PC-9 (cell line): ENCODE measurements around the gene NAALADL1. TPM values are rescaled to one million over a fixed set of nuclear protein-coding genes. Genes with fewer than 3 reads are reported as not detected.

Experiments used
- BruUV-seq: library from RNA; stranded (reverse); fragments of 400-500 nt; replicated peaks from 2 replicates; lab custom pipeline; 2021; lab: Mats Ljungman, UMichigan
- CTCF ChIA-PET: fragments of 300-600 bp; sonication (Branson Sonifier 250); formaldehyde crosslinking; loops from one replicate; lab custom pipeline; 2022; ENCODE audit warnings: antibody characterized with exemption; lab: Charles Lee
- POLR2A ChIA-PET: fragments of 300-600 bp; sonication (Branson Sonifier 250); formaldehyde crosslinking; loops from one replicate; lab custom pipeline; 2022; ENCODE audit warnings: antibody characterized with exemption; ENCODE audit not compliant: unreplicated experiment; lab: Charles Lee
- DNase-seq, 2 experiments: peaks; one replicate each; pipeline versions ENCODE4 v3.0.0 to v3.0.0-alpha.2; 2015 to 2022; ENCODE audit warnings: mixed read lengths in 1 of 2
- H2AFZ ChIP-seq: fragments of 200-600 bp; sonication (generic); 2 replicates; pipeline ENCODE4 v1.8.1; 2017; ENCODE audit warnings: antibody characterized with exemption
- H3F3A ChIP-seq: fragments of 200-600 bp; sonication (generic); 2 replicates; pipeline ENCODE4 v1.8.1; 2017; ENCODE audit warnings: antibody characterized with exemption, mild to moderate bottlenecking, low read depth; ENCODE audit not compliant: insufficient read depth
- H3K27ac ChIP-seq: fragments of 200-600 bp; sonication (generic); 2 replicates; pipeline ENCODE4 v1.6.1; 2016; ENCODE audit warnings: mixed run types
- H3K27me3 ChIP-seq: fragments of 200-600 bp; sonication (generic); 2 replicates; pipeline ENCODE4 v1.6.1; 2016; ENCODE audit warnings: low read depth, mixed run types; ENCODE audit not compliant: insufficient read depth
- H3K36me3 ChIP-seq: fragments of 200-600 bp; sonication (generic); 2 replicates; pipeline ENCODE4 v1.6.1; 2016; ENCODE audit warnings: low read depth, mixed run types
- H3K4me1 ChIP-seq: fragments of 200-600 bp; sonication (generic); replicated peaks from 2 replicates; pipeline ENCODE4 v1.6.1; 2016; ENCODE audit warnings: mixed run types; ENCODE audit not compliant: insufficient read depth
- H3K4me2 ChIP-seq: fragments of 200-600 bp; sonication (generic); 2 replicates; pipeline ENCODE4 v1.6.1; 2017; ENCODE audit warnings: mixed run types
- H3K4me3 ChIP-seq: fragments of 200-600 bp; sonication (generic); 2 replicates; pipeline ENCODE4 v1.6.1; 2016; ENCODE audit warnings: mixed run types
- H3K79me2 ChIP-seq: fragments of 200-600 bp; sonication (generic); 2 replicates; pipeline ENCODE4 v1.6.1; 2017; ENCODE audit warnings: low read depth, mixed run types
- H3K9me2 ChIP-seq: fragments of 200-600 bp; sonication (generic); 2 replicates; pipeline ENCODE4 v1.8.1; 2017; ENCODE audit warnings: mild to moderate bottlenecking; ENCODE audit not compliant: insufficient read depth
- H3K9me3 ChIP-seq: fragments of 200-600 bp; sonication (generic); 2 replicates; pipeline ENCODE4 v1.8.1; 2016; ENCODE audit warnings: low read depth; ENCODE audit not compliant: insufficient read depth
- H4K20me1 ChIP-seq: fragments of 200-600 bp; sonication (generic); 2 replicates; pipeline ENCODE4 v1.8.1; 2017; ENCODE audit not compliant: insufficient read depth
- CTCF ChIP-seq: fragments of 200-600 bp; sonication (generic); conservative IDR thresholded peaks from 2 replicates; pipeline ENCODE4 v1.6.1; 2017; ENCODE audit warnings: mixed run types, antibody characterized with exemption, mild to moderate bottlenecking, moderate library complexity
- EZH2 ChIP-seq: fragments of 200-600 bp; sonication (generic); IDR thresholded peaks from 2 replicates; pipeline ENCODE4 v1.8.0; 2017; ENCODE audit warnings: antibody characterized with exemption, low read depth
- intact Hi-C: fragments of 100-400 bp; cut with micrococcal nuclease; formaldehyde crosslinking; loops from one replicate; pipeline ENCODE4 v1.10.0; 2022; ENCODE audit not compliant: unreplicated experiment
- total RNA-seq: library from RNA; stranded (reverse); gene quantifications from 2 replicates; pipeline ENCODE4 v1.2.3, GENCODE V29; 2021

The NAALADL1 gene
- total RNA-seq, 1 experiment from 2014 or later = not detected

- peak in 1 of 2 experiments; percentile 15 for DNase-seq
- ChIA-PET CTCF (no interaction called here), POLR2A (no interaction called here)
- Histone ChIP-seq H3K27me3 (no peaks in the 10 kb centered on the region), H3K79me2 (no peaks in the 10 kb centered on the region), H3K9me2 (no peaks in the 10 kb centered on the region), H3K4me3 (no peak overlapping the region), H3K36me3 (no peaks in the 10 kb centered on the region), H3K27ac (no peak overlapping the region), H3K4me2 (no peak overlapping the region), H3K9me3 (no peaks in the 10 kb centered on the region), H3K4me1 (no peaks in the 10 kb centered on the region), H4K20me1 (no peaks in the 10 kb centered on the region), H3F3A (peaks cover 14% of the 10 kb centered on the region), H2AFZ (no peak overlapping the region)
- no TSS peak for BruUV-seq
- no peak for TF ChIP-seq CTCF
- intact Hi-C loops = no loop called here
These were observed 13.7 kb upstream of the NAALADL1 start for GRCh38 chr11:65071907-65072630.

DNA sequence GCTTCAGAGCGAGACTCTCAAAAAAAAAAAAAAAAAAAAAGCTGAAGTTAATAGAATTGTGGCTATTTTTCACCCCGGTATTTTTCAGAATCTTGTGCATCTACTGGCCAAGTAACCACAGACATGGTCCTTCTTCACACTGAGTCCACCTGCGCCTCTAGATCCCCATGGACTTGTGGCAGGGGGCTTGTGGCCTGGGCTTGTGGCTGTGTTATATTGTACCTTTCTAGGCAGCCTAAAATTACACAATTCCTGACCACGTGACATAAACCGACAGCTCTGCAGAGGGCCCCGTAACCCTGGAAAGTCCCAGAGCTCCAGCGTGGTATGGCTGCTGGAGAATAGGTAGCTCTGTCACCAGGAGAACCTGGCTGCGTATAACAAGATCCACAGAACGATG is 10.9 kb upstream of the NAALADL1 start:
- no peak overlapping the region for H2AFZ ChIP-seq
- TF ChIP-seq CTCF (no peak), EZH2 (no peak)
- H3K9me2 ChIP-seq = no peaks in the 10 kb centered on the region
- H3K9me3 ChIP-seq = no peaks in the 10 kb centered on the region
- CTCF ChIA-PET = interaction anchor here (0.5 to 0.6 kb wide), 5 partner anchors 20 to 318 kb away, joined by 3 to 7 read pairs (median 4); no protein-coding TSS in a partner anchor
- H3K79me2 ChIP-seq = no peaks in the 10 kb centered on the region
- BruUV-seq = no TSS peak
- H3K27ac ChIP-seq = no peak overlapping the region
- no peaks in the 10 kb centered on the region for H3K4me1 ChIP-seq
- H3K27me3 ChIP-seq = no peaks in the 10 kb centered on the region
- H3K36me3 ChIP-seq = no peaks in the 10 kb centered on the region
- no peak overlapping the region for H3K4me3 ChIP-seq
- no peak overlapping the region for H3K4me2 ChIP-seq
- intact Hi-C loops = no loop called here
- no peaks in the 10 kb centered on the region for H4K20me1 ChIP-seq
- H3F3A ChIP-seq = no peaks in the 10 kb centered on the region
- no peak for DNase-seq
- POLR2A ChIA-PET = interaction anchor here (0.7 kb wide), 1 partner anchor 114 kb away, joined by 6 read pairs; no protein-coding TSS in a partner anchor

- Histone ChIP-seq H3F3A (no peaks in the 10 kb centered on the region), H3K79me2 (no peaks in the 10 kb centered on the region), H3K9me2 (no peaks in the 10 kb centered on the region), H3K4me2 (no peak overlapping the region), H3K9me3 (no peaks in the 10 kb centered on the region), H3K36me3 (no peaks in the 10 kb centered on the region), H2AFZ (no peak overlapping the region), H3K27ac (no peak overlapping the region), H4K20me1 (no peaks in the 10 kb centered on the region), H3K4me1 (no peaks in the 10 kb centered on the region), H3K27me3 (no peaks in the 10 kb centered on the region), H3K4me3 (no peak overlapping the region)
- no peak for DNase-seq
- ChIA-PET POLR2A (no interaction called here), CTCF (no interaction called here)
- TF ChIP-seq EZH2 (no peak), CTCF (no peak)
- intact Hi-C loops = no loop called here
- BruUV-seq = no TSS peak
These were observed 9.1 kb upstream of the NAALADL1 start for GRCh38 chr11:65067446-65067845.
